Measurements from ENCODE around the gene ERV3-1. TPM values are rescaled to one million over a fixed set of nuclear protein-coding genes. Genes with fewer than 3 reads are reported as not detected.

ERV3-1 gene
- total RNA-seq, result 1.5 and 2.2 TPM in 2 replicates

GRCh38 chr7:65006094-65006992 lies at the start of gene ERV3-1:
Gene ERV3-1, minus strand, starts transcription at chr7:65006687. Its CDS starts 13,661 bp downstream, at chr7:64993026.

GRCh38 chr7:64990936-64991335 lies 15.6 kb downstream of the ERV3-1 start, which contains the start of gene ZNF117:
Gene ZNF117, minus strand, starts transcription at chr7:64991036.

Other genes starting within 250 kb of the ERV3-1 start
- 2.9 and 3.4 TPM in 2 replicates for gene ZNF138, start 212.3 kb downstream of the ERV3-1 start, total RNA-seq
- gene ZNF273, start 103.4 kb downstream of the ERV3-1 start, total RNA-seq, result 2.0 and 2.8 TPM in 2 replicates
- 0.15 and 0.78 TPM in 2 replicates for gene ZNF117, start 15.7 kb downstream of the ERV3-1 start, total RNA-seq

Measured in hair follicular keratinocyte (primary cell).